Left kidney (tissue), 2 donors: ENCODE measurements around the gene RAPGEF1. TPM values are rescaled to one million over a fixed set of nuclear protein-coding genes. Genes with fewer than 3 reads are reported as not detected.
"Not testable (repeated sequence)": the region's sequence is repeated elsewhere in the genome, so short reads cannot be mapped to it uniquely, and the experiment has no call there.

Experiments used
- DNase-seq: peaks from one replicate; pipeline ENCODE4 v3.0.0-alpha.2; 2013
- polyA plus RNA-seq: library from polyadenylated mRNA; unstranded; fragments of 120-200 nt; gene quantifications from one replicate; pipeline ENCODE4 v1.2.1, GENCODE V29; 2013; ENCODE audit not compliant: insufficient read length

The RAPGEF1 gene
- polyA plus RNA-seq, 1 donor = 40.2 TPM

- DNase-seq = no peak
Measured at GRCh38 chr9:131671133-131671520, 68.7 kb downstream of the RAPGEF1 start.

- peak; percentile 74 for DNase-seq
Measured at GRCh38 chr9:131670247-131671132, 69.4 kb downstream of the RAPGEF1 start.

DNA sequence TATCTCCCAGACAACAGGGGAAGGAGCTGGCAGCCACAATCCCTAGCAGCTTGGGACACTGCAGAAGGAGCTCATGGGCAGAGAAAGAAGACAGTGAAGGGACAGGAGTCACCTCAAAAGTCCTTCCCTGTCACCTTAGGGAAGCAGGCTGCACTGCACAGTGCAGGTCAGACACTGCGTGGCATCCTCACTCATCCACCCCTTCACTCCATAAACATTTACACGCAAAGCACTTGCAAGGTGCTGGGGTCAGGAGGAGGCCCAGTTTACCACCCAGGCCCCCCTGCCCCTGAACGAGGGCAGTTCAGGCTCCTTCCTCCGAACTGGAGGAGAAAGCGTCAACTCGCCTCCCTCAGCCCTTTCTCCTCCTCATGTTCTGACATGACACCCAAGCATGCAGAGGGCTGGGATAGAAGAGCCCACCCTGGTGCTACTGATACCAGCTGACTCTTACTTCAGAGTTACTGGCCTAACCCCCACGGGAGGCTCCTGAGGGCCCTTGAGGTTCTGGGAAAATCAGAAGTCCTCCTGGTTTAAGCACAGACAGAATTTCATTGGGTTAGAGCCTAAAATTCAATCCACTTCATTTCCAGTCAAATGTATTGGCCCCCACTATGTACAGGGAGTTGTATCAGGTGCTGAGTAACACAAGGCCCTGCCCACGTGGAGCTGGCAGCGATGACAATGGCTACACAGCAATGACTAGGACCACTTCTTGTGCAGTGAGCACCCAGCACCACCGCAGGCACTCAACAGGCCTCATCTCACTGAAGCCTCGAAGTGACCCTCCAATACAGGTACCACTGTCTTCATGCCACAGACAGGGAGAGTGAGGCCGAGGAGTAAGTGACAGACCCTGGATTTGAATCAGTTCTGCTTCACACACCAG, 70.4 kb downstream of the RAPGEF1 start:
- DNase-seq = no peak

DNA sequence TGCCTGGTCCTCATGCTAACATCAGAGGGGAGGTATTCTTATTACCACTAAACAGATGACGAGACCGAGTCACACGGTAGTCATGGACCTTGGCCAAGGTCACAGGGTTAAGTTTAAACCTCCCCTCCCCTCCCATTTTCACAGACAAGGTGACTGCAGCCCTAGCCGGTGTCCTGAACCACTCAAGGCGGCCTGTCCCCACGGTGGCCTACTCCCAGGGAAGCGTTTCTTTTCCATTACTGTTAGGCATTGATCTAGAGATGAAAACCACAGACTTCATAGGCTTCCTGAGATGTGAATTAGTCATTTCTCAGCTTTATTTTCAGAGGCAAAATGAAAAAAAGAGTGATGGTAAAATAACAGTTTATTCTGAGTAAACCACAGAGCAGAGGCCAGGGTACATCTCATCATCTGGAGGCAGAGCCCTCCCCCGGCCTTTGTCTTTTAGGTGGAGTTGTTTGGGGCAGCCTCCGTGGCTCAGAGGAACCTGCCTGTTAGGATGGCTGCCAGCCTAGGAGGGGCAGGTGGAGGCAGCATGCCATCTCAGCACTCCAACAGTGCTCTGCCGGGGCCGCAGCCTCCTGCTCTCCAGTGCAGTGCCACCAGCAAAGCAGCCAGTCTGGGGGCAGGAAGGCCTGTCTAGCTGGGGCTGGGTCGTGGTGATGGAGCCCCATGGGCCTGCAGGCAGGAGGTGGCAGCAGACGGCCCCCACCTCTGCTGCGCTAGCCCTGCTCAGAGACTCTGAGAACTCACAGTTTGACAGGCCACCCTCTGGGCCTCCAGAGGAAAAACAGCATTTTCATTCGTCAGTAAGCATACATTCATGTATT, 71.2 kb downstream of the RAPGEF1 start:
- DNase-seq = no peak

- no peak for DNase-seq
Measured at GRCh38 chr9:131668057-131668438, 71.8 kb downstream of the RAPGEF1 start.

DNA sequence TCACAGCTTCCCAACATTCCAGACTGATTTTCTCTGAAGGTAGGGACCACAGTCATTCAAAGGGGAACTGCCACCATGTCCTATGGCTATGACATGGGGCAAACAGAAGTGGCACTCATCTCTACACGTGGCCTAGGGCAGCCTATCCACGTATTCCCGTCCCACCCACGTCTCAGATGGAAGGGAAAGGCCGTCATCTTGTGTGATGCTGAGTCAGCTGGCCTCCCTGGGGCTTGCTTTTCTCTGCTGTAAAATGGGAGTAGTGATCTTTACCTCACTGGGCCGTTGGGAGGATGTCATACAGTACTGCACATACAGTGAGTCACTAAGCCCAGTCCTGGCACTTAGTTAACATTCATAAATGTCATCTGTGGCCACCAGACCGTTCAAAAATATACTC, 72.3 kb downstream of the RAPGEF1 start:
- no peak for DNase-seq

DNA sequence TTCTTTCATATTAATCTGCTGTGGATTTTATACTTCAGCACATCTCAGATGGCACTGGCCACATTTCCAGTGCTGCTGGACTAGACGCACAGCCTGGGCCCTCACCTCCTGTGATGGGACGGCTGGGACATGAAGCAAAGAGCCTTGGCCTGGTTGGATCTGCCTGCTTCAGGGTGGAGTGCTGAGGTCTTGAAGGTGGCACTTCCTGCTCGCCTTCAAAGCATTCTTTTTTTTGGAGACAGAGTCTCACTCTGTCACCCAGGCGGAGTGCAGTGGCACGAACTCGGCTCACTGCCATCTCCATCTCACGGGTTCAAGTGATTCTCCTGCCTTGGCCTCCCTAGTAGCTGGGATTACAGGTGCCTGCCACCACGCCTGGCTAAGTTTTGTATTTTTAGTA, 73.1 kb downstream of the RAPGEF1 start:
- DNase-seq = no peak

GRCh38 chr9:131666029-131666428, 73.8 kb downstream of the RAPGEF1 start:
- DNase-seq = no peak

DNA sequence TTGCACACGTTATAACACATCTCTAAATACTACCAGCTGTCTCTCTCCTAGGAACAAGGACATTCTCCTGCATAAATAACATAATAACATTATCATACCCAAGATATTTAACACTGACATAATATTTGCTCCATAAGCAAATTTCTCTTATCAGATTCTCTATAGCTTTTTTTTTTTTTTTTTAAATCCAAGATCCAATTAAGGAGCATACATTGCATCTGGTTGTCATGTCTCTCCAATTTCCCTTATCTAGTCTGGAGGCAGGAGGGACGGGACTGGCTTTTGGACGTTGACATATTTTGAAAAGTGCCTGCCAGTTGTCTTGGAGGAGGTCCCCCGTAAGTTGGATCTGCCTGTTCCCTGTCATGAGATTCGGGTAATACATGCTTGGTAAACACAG, 76.6 kb downstream of the RAPGEF1 start:
- DNase-seq = no peak

DNA sequence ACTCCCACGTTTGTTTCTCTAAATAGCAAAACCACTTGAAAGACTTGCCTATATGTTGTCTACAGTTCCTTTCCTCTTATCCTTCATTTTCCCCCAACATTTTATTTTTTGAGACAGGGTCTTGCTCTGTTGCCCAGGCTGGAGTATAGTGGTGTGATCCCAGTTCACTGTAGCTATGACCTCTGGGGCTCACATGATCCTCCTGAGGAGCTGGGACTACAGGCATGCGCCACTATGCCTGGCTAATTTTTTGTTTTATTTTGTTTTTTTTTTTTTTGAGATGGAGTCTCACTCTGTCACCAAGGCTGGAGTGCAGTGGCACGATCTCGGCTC, 77.6 kb downstream of the RAPGEF1 start:
- not testable (repeated sequence) for DNase-seq

DNA sequence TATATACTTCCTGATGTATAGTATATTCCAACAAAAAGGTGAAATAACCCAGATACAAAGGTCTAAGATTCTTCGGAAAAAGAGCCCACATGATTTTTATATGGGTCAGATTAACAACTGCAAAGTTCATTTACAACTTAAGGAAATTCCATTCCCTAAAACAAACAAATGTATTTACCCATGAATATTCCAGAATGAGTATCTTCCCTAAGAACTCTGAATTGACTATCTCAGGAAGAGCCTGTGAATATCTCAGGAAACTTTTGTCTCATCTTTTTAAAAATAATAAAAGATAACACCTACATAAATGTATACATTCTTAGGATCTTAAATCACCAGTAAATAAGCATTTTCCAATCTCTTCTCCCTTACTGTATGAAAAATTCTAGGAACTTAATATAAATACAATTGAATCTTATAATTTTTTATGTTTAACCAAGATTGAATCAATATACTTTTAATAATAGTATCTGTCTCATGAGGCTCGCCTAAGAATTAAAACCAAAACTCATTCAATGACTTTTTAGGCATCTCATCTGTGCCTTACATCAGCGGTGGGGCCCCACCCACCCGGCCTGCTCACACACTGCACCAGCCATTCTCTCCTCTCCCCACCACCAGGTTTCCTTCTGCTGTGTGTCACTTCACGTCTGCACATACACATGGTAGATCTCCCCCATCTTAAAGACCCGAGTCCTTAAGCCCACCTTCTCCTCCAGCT, 78.1 kb downstream of the RAPGEF1 start:
- DNase-seq = no peak

DNA sequence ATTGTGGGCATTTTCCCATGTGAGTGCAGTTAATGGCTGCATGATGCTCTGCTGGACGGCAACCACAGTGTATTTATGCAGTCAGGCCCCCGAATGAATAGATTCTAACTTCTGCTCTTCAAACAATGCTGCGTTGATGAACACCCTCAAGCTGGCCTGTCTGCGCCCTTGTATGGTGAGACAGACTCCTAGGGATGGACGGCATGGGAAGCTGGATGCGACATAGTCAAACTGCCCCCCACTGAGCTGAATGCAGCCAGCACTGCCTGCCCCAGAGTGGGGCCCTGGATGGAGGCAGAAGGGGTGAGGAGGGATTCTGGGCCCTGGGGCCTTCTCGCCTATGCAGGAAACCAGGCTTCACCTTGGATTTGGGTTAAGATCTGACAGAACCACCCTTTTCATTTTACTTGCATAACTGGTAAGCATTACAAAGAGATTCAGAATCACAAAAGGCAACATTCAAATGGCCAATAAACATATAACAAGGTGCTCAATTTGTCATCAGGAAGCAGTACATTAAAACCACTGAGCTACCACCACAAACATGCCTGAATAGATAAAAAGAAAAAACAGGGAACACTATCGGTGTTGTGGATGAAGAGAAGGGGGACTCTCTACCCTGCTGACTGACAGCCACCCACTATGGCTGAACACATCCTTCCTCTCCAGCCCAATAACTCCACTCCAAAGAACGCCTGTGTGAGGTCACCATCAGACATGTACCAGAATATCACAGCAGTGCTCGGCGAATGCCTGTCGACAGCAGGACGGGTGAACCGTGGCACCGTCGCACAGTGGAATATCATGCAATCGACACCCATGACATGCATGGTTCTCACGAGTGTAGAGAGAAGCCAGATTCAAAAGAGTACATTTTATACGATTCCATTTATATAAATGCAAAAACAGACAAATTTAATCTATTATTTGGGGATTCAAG, 79.1 kb downstream of the RAPGEF1 start:
- DNase-seq = no peak

GRCh38 chr9:131658377-131659129, 81.3 kb downstream of the RAPGEF1 start:
- DNase-seq = no peak

DNA sequence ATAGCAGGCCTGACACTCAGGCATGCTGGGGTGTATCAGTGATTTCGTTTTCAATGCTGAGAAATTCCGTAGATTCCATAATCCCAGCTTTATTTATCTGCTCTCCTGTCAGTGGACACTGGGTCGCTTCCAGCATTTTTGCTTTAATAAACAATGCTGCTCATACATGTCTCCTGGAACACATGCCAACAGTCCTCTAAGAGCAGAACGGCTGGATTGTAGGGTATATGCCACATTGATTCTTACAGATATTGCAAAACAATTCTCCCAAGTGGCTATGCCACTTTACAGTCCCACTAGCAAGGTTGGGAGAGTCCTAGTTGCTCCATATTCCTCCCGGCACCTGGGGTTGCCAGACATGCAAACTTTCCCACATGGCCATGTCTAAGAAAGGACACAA, 81.9 kb downstream of the RAPGEF1 start:
- DNase-seq = no peak

- no peak for DNase-seq
Measured at GRCh38 chr9:131657456-131657855, 82.4 kb downstream of the RAPGEF1 start.

DNA sequence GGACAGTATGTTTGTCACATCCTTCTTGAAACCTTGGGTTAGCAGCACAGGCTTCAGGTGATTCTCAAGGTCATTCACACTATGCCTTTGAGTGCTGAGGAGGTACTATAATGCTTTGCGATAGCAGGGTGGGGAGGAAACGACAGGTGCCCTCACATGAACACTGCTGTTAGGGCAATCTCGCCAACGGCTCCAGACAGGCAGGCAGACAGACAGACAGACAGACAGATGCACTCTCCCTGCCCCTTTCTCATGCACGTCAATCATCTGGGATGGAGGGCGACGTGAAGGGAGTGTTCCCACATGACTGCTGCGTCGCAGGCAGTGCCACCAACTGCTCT, 82.9 kb downstream of the RAPGEF1 start:
- no peak for DNase-seq

DNA sequence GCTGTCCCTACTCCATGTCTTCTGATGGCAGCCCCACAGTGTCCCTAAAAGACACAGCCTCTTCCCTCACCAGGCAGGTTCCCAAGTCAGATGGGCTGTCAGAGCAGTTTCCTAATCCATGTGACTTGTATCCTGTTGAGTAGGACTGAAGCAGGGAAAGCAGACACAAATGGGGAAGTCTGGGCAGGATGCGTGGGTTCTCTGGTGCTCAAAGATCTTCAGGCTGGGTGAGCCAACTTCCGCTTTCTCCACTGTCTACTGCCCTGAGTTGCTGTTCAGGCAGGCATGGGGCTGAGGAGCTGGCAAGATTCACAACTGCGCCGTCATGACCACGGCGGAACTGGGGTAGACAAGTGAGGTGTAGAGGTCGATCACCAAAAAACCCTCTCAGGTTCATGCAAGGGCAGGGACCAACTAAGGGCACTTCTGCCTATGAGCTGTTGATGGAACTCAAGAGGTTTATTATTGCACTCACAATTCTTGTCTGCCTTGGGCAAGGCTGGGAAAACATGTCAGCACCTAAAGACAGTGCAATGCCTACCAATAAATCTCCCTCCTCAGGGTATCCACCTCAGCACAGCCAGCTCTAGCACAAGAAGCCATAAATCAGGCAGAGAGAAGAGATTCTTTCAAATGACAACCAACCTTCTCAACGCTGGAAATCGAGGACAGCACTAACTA, 83.4 kb downstream of the RAPGEF1 start:
- no peak for DNase-seq

GRCh38 chr9:131654369-131654768, 85.5 kb downstream of the RAPGEF1 start:
- not testable (repeated sequence) for DNase-seq

- DNase-seq = no peak
Measured at GRCh38 chr9:131651599-131651998, 88.3 kb downstream of the RAPGEF1 start.
